ENCODE results near the gene CDIP1. TPM values are rescaled to one million over a fixed set of nuclear protein-coding genes. Genes with fewer than 3 reads are reported as not detected.

CDIP1 gene
- total RNA-seq, 1 donor from 2014 or later, result 12.9 TPM

DNA sequence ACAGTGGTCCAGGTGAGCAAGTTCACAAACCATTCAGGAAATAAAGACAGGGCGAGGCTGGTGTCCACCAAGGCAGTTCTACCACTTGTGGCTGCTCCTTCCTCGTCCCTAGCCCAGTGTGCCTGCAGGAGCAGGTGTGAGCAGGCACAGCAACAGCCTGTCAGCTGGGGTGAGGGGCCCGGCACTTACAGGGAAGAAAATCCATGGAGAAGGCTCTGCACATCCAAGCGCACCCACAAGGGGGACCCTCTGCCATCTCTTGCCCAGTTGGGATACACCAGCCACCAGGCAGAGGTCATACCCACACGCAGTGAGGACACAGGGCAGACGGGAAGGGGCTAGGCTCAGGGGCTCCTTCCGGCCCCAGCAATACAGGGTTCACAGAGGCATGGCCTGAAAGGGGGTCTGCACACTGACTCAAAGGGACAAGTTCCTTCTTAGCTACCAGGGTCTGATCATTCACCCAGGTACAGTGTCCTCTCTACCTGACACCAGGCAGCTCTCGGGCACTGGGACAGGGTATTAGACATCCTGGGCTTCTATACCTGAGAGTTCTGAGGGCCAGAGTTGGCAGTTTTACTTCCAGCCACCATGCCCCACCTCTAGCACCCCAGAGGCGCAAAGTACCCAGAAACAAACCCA is 27.0 kb downstream of the CDIP1 start:
- Mint-ChIP-seq H3K27me3 (no peaks in the 10 kb centered on the region), H3K4me3 (no peak overlapping the region), H3K27ac (no peak overlapping the region), H3K4me1 (peaks cover 34% of the 10 kb centered on the region), H3K9me3 (no peaks in the 10 kb centered on the region), H3K36me3 (ENCODE audit: low read depth) (peaks cover 56% of the 10 kb centered on the region)
- DNase-seq (no peak), ATAC-seq (ENCODE audit: low read depth) (no peak)
- TF ChIP-seq, protein P1, sequence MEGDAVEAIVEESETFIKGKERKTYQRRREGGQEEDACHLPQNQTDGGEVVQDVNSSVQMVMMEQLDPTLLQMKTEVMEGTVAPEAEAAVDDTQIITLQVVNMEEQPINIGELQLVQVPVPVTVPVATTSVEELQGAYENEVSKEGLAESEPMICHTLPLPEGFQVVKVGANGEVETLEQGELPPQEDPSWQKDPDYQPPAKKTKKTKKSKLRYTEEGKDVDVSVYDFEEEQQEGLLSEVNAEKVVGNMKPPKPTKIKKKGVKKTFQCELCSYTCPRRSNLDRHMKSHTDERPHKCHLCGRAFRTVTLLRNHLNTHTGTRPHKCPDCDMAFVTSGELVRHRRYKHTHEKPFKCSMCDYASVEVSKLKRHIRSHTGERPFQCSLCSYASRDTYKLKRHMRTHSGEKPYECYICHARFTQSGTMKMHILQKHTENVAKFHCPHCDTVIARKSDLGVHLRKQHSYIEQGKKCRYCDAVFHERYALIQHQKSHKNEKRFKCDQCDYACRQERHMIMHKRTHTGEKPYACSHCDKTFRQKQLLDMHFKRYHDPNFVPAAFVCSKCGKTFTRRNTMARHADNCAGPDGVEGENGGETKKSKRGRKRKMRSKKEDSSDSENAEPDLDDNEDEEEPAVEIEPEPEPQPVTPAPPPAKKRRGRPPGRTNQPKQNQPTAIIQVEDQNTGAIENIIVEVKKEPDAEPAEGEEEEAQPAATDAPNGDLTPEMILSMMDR (IDR thresholded peaks at IDR 0.05), result no peak
- intact Hi-C loops (cut with micrococcal nuclease), result no loop called here
- ChIA-PET POLR2A (no interaction called here), CTCF (interaction anchor here (1.3 kb wide), 1 partner anchor 113 kb away, joined by 4 read pairs; the partner anchor contains the start of gene MGRN1)

DNA sequence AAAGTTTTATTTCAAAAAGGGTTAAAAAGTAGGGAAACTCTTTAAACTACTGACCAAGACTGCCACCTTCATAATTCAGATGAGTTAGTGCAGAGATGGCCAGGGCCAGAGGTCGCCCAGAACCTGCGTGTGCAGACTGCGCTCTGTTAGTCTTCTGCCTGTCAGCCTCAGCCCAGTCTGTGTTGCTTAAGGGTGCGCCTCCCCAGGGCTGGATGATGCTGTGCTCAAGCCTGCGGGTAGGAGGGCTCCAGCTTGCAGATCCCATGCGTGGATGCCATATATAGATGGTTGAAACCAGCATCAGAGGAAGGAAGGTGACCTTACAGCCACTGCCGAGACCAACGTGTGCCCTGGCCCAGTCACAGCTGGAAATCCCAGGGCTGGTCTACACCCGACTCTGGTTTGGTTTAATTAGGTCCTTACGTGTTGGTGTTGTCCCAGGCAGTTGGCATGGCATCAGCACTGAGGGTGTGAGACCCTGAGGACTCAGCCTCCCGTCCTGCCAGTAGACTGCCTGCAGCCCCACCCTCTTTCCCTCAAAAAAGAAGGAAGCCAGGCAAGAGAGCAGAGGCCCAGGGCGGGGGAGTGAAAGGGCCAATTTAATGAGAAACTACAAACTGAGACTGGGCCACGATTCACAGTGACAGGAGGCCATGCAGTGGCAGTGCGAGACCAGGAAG is 27.7 kb downstream of the CDIP1 start:
- H3K36me3 Mint-ChIP-seq (ENCODE audit: low read depth), result peaks cover 56% of the 10 kb centered on the region
- TF ChIP-seq, protein P1 (IDR thresholded peaks at IDR 0.05), result no peak

DNA sequence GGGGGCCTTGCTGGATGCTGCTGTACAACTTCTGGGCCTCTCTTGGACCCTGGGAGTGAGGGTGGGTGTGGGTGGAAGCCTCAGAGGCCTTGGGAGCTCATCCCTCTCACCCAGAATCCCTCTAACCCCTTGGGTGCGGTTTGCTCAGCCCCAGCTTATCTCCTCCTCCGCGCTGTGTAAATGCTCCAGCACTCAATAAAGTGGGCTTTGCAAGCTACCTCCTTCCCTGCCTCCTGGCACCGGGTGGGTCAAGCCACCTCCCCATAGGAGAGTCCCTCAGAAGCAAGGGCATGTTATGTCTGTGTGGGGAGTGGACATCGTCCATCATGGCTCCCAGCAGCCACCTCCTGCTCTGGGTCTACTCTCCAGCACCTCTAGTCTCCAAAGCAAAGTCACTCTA is 28.4 kb downstream of the CDIP1 start:
- Mint-ChIP-seq H3K9me3 (no peaks in the 10 kb centered on the region), H3K4me1 (peaks cover 35% of the 10 kb centered on the region), H3K27ac (no peak overlapping the region), H3K27me3 (no peaks in the 10 kb centered on the region), H3K36me3 (ENCODE audit: low read depth) (peaks cover 56% of the 10 kb centered on the region), H3K4me3 (no peak overlapping the region)
- no peak for ATAC-seq (ENCODE audit: low read depth)
- intact Hi-C loops (cut with micrococcal nuclease), result no loop called here
- TF ChIP-seq, protein P1 (IDR thresholded peaks at IDR 0.05), result no peak
- no peak for DNase-seq
- POLR2A ChIA-PET, result no interaction called here
- CTCF ChIA-PET, result interaction anchor here (0.8 to 1.3 kb wide), 3 partner anchors 38 to 114 kb away, joined by 3 to 4 read pairs (median 3); partner anchors contain the start of gene MGRN1

More for the DNA sequence above, 27.7 kb downstream of the CDIP1 start:
- POLR2A ChIA-PET, result no interaction called here
- Mint-ChIP-seq H3K9me3 (no peaks in the 10 kb centered on the region), H3K27ac (no peak overlapping the region), H3K27me3 (no peaks in the 10 kb centered on the region), H3K4me3 (no peak overlapping the region), H3K4me1 (peaks cover 35% of the 10 kb centered on the region)
- intact Hi-C loops (cut with micrococcal nuclease), result no loop called here
- ATAC-seq (ENCODE audit: low read depth), result no peak
- CTCF ChIA-PET, result interaction anchor here (0.8 to 1.3 kb wide), 2 partner anchors 37 to 113 kb away, joined by 3 to 4 read pairs; partner anchors contain the start of gene MGRN1
- DNase-seq, result no peak

DNA sequence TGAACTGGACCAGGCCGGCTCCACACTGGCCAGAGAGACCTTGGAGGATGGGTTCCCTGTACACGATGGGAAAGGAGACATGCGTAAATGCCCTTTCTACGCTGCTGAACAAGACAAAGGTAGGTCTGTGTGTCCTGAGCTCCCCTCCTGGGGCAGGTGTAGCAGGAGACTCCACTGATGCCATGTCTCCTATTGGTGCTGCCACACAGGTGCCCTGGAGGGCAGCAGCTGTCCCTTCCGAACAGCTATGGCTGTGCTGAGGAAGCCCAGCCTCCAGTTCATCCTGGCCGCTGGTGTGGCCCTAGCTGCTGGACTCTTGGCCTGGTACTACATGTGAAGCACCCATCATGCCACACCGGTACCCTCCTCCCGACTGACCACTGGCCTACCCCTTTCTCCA is 29.2 kb downstream of the CDIP1 start:
- TF ChIP-seq, protein P1 (IDR thresholded peaks at IDR 0.05), result no peak
- POLR2A ChIA-PET, result no interaction called here
- Mint-ChIP-seq H3K27me3 (no peaks in the 10 kb centered on the region), H3K4me1 (peaks cover 33% of the 10 kb centered on the region), H3K4me3 (no peak overlapping the region), H3K27ac (no peak overlapping the region), H3K36me3 (ENCODE audit: low read depth) (peaks cover 56% of the 10 kb centered on the region), H3K9me3 (no peaks in the 10 kb centered on the region)
- intact Hi-C loops (cut with micrococcal nuclease), result loop anchor here (5.0 kb wide), 3 partner anchors 338 to 583 kb away; partner anchors contain the start of genes GLYR1, NAGPA and UBN1
- ATAC-seq (ENCODE audit: low read depth) (no peak), DNase-seq (no peak)
- CTCF ChIA-PET, result interaction anchor here (1.0 to 5.2 kb wide), 4 partner anchors 39 to 115 kb away, joined by 3 to 116 read pairs (median 24); partner anchors contain the start of gene MGRN1

DNA sequence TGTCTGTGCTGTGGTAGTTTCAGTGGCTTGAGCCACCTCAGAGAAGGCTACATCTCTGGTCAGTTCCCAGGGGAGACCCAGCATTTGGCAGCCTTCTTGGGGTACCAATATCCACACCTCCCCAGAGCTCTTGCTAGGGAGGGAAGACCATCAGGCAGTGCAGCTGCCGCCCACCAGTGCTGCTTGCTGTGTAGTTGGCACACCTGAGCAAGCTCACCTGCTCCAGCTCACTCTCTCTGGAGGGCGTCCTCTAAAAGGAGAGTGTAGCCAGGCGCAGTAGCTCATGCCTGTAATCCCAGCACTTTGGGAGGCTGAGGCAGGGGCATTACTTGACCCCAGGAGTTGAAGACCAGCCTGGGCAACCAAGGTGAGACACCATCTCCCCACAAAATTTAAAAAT is 29.8 kb downstream of the CDIP1 start:
- no peak for DNase-seq
- Mint-ChIP-seq H3K4me3 (no peak overlapping the region), H3K9me3 (no peaks in the 10 kb centered on the region), H3K27me3 (no peaks in the 10 kb centered on the region), H3K27ac (no peak overlapping the region), H3K4me1 (peaks cover 34% of the 10 kb centered on the region), H3K36me3 (ENCODE audit: low read depth) (peaks cover 56% of the 10 kb centered on the region)
- intact Hi-C loops (cut with micrococcal nuclease), result loop anchor here (5.0 kb wide), 3 partner anchors 338 to 583 kb away; partner anchors contain the start of genes GLYR1, NAGPA and UBN1
- CTCF ChIA-PET, result interaction anchor here (0.9 to 5.2 kb wide), 4 partner anchors 28 to 107 kb away, joined by 3 to 116 read pairs (median 26); no protein-coding TSS in a partner anchor
- TF ChIP-seq, protein P1 (IDR thresholded peaks at IDR 0.05), result no peak
- POLR2A ChIA-PET, result no interaction called here
- no peak for ATAC-seq (ENCODE audit: low read depth)
